Fibroblast of mammary gland (primary cell): Measurements from ENCODE around the gene ERAP2.

ENCODE experiments used
- DNase-seq: peaks from one replicate; pipeline ENCODE4 v3.0.0-alpha.2; 2010; ENCODE audit warnings: low read depth
- H3K4me3 ChIP-seq: 2 replicates; pipeline ENCODE4 v1.5.1; 2011; ENCODE audit warnings: low read depth, mild to moderate bottlenecking, low read length, moderate library complexity; ENCODE audit not compliant: control insufficient read depth
- TF ChIP-seq, protein P1 (sequence below): conservative IDR thresholded peaks from 2 replicates; pipeline ENCODE4 v1.5.1; 2011; ENCODE audit warnings: low read depth, low read length, inconsistent platforms; ENCODE audit not compliant: control insufficient read depth, insufficient read depth

The ERAP2 gene

DNA sequence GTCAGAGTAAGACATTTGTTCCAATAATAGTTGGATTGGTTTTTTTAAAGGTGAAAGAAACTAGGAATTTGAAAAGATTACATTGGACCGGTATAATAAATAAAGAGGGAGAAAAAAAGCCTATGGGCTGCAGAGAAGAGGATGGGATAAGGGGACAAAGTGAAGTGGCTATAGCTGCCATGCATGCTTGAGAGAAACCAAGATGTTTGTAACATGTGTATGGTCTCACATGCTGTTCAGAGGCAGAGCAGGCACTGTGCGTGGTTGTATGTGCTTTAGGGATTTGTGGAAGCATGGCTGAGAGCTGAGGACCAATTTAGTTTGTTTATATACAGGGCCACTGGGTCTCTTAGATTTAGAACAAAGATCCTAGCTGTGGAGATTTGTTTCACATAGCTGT is 92.3 kb downstream of the ERAP2 start:
- TF ChIP-seq, protein P1, sequence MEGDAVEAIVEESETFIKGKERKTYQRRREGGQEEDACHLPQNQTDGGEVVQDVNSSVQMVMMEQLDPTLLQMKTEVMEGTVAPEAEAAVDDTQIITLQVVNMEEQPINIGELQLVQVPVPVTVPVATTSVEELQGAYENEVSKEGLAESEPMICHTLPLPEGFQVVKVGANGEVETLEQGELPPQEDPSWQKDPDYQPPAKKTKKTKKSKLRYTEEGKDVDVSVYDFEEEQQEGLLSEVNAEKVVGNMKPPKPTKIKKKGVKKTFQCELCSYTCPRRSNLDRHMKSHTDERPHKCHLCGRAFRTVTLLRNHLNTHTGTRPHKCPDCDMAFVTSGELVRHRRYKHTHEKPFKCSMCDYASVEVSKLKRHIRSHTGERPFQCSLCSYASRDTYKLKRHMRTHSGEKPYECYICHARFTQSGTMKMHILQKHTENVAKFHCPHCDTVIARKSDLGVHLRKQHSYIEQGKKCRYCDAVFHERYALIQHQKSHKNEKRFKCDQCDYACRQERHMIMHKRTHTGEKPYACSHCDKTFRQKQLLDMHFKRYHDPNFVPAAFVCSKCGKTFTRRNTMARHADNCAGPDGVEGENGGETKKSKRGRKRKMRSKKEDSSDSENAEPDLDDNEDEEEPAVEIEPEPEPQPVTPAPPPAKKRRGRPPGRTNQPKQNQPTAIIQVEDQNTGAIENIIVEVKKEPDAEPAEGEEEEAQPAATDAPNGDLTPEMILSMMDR = no peak
- no peak for DNase-seq
- H3K4me3 ChIP-seq = no peak overlapping the region
